WI38 (cell line): Measurements from ENCODE around the gene GSE1.

Experiments
- H3K4me3 ChIP-seq: 2 replicates; pipeline ENCODE4 v1.5.1; 2011; ENCODE audit warnings: low read depth, mild to moderate bottlenecking, control low read depth, low read length
- CTCF ChIP-seq: IDR thresholded peaks from 2 replicates; pipeline ENCODE4 v1.5.1; 2012; ENCODE audit warnings: low read depth, mild to moderate bottlenecking, control low read depth, low read length

Gene GSE1

GRCh38 chr16:85628645-85629044, 15.5 kb downstream of the GSE1 start:
- TF ChIP-seq CTCF = no peak
- no peak overlapping the region for H3K4me3 ChIP-seq

- H3K4me3 ChIP-seq = no peak overlapping the region
- TF ChIP-seq CTCF = no peak
Observed at GRCh38 chr16:85629326-85629725, 16.2 kb downstream of the GSE1 start.

GRCh38 chr16:85629853-85630252, 16.7 kb downstream of the GSE1 start:
- no peak overlapping the region for H3K4me3 ChIP-seq
- no peak for TF ChIP-seq CTCF

GRCh38 chr16:85631230-85631629, 18.1 kb downstream of the GSE1 start:
- H3K4me3 ChIP-seq = no peak overlapping the region
- no peak for TF ChIP-seq CTCF

GRCh38 chr16:85631802-85632393, 18.8 kb downstream of the GSE1 start:
- no peak overlapping the region for H3K4me3 ChIP-seq
- no peak for TF ChIP-seq CTCF

- H3K4me3 ChIP-seq = no peak overlapping the region
- TF ChIP-seq CTCF = no peak
Observed at GRCh38 chr16:85632709-85633437, 19.8 kb downstream of the GSE1 start.

- H3K4me3 ChIP-seq = no peak overlapping the region
- TF ChIP-seq CTCF = no peak
Observed at GRCh38 chr16:85633438-85633743, 20.3 kb downstream of the GSE1 start.
